ENCODE results near the gene SCAANT1.

Gene SCAANT1

DNA sequence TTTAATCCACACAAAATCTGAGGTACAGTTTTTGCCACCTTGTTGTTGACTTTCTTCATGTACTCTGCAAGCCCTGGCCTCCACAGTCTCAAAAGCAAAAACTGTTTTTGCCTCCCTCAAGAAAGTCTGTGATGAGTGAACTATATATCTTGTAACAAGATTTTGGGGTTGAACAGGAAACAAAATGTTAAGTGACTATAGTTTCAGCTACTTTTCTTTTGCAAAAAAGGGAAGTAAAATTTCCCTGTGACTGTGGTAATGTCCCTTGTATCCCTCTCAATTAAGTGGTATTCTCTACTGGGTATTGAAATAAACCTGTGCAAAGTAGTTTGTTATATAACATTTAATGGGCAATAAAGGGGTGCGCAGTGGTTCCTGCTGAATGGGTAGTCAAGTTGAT is 21.3 kb upstream of the SCAANT1 start:
- TF ChIP-seq, protein P1, sequence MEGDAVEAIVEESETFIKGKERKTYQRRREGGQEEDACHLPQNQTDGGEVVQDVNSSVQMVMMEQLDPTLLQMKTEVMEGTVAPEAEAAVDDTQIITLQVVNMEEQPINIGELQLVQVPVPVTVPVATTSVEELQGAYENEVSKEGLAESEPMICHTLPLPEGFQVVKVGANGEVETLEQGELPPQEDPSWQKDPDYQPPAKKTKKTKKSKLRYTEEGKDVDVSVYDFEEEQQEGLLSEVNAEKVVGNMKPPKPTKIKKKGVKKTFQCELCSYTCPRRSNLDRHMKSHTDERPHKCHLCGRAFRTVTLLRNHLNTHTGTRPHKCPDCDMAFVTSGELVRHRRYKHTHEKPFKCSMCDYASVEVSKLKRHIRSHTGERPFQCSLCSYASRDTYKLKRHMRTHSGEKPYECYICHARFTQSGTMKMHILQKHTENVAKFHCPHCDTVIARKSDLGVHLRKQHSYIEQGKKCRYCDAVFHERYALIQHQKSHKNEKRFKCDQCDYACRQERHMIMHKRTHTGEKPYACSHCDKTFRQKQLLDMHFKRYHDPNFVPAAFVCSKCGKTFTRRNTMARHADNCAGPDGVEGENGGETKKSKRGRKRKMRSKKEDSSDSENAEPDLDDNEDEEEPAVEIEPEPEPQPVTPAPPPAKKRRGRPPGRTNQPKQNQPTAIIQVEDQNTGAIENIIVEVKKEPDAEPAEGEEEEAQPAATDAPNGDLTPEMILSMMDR (IDR thresholded peaks at IDR 0.05): no peak
- TF ChIP-seq ZFX (IDR thresholded peaks at IDR 0.05; ENCODE audit: borderline replicate concordance): no peak

DNA sequence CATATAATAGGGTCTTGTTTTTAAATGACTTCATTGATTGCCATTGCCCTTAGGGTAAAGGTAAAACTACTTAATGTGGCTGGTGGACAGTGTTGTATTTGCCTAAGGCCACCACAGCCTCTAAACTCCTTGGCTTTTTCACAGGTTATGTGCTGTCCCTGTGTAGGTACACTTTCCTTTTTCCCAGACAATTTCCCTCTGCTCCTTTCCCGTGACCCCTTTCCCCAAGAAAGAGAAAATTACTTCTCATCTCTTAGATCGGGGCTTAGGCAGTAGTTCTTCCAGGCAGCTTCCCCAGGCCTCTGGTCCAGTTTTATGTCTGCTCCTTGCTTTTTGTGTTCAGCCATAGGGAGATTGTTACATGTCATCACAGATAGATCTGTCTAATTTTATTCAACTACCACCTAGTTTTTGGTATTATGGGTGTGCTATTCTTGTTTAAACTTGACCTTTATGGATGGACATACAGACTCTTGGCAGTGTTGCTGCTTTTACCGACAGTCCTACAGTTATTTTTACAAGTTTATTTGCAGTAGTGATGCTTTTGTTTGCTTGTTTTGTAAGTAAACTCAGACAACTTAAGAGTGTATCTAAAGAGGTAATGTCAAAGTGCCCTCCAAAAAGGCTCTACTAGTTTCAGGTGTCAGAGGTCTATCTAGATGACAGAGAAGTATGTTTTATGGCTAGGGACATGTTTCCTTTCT is 20.5 kb upstream of the SCAANT1 start:
- TF ChIP-seq, protein P1 (IDR thresholded peaks at IDR 0.05): no peak
- no peak for TF ChIP-seq ZFX (IDR thresholded peaks at IDR 0.05; ENCODE audit: borderline replicate concordance)
- H3K27ac ChIP-seq: 0 out of 2 replicates have a peak overlapping the region, but pooled peaks have one; percentile 14

More for the DNA sequence above, 21.3 kb upstream of the SCAANT1 start:
- no peak overlapping the region for H3K27ac ChIP-seq

DNA sequence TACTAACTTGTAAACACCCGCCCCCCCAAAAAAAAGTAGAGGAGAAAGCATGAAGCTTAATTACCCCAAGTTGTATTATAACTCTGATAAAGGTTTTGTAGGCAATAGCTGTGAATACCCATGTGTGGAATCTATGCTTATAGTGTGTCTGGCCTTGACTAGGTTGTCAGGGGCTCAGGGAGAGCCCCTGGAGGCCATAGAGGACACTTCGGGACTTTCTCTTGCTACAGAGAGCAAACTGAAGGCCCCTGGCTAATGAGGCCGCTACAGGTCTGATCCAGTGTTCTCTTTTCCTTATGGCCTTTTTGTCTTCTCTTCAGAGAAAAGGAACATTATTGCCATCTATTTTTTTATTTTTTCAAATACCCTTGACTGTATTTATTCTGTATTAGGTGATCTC is 19.1 kb upstream of the SCAANT1 start:
- TF ChIP-seq, protein P1 (IDR thresholded peaks at IDR 0.05): no peak
- TF ChIP-seq ZFX (IDR thresholded peaks at IDR 0.05; ENCODE audit: borderline replicate concordance): no peak
- no peak overlapping the region for H3K27ac ChIP-seq

DNA sequence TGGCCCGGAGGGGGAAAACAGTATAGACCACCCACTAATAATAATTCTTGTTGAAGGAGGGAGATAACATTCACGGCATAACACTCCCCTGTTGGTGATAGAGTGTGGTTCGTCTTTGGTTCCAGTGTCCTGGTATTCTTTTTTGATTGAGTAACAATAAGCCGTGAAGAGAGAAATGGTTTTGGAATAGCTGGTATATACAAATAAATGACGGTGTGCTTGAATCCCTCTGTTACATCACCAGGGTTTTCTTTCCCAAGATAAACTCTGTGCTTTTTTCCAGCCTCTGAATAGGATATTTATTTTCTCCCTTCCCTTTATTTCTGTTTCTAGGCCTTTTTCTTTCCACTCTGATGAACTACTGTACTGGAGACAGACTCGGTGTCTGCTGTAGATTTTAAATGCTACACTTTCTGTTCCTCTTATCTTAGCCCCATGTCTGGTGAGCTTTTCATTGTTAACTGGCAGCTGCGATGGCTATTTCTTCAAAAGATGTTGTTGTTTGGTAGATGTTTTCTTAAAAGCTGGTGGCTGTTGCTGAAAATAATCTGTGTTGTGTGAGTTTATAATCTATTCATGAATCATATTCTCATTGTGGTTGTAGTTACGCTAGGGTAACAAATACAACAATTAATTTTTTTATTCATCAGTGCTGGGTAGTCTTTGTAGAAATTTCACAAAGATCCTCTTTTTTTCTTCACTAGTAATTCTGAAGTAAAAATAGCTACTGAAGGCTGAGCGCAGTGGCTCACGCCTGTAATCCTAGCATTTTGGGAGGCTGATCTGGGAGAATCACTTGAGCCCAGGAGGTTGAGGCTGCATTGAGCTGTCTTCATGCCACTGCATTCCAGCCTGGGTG is 15.5 kb upstream of the SCAANT1 start:
- no peak overlapping the region for H3K27ac ChIP-seq
- TF ChIP-seq, protein P1 (IDR thresholded peaks at IDR 0.05): no peak
- TF ChIP-seq ZFX (IDR thresholded peaks at IDR 0.05; ENCODE audit: borderline replicate concordance): no peak

DNA sequence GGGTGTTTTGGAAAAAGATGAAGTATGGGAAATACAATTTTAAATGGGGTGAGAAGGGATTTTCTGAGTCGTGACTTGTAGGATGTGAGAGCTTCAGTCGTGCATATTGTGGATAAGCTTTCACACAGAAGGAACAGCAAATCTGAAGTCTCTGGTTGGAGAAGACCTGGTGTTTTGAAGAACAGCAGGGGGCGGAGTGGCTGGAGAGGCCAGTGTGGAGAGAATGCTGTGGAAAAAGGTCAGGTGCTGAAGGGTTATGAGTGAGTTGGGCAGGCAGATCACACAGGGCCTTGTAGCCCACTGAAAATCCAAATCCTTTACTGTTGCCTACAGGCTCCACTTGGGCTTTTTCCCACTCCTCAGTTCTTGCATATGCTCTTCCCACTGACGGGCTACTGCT is 14.1 kb upstream of the SCAANT1 start:
- H3K27ac ChIP-seq: no peak overlapping the region
- TF ChIP-seq ZFX (IDR thresholded peaks at IDR 0.05; ENCODE audit: borderline replicate concordance): no peak
- TF ChIP-seq, protein P1 (IDR thresholded peaks at IDR 0.05): peak; percentile 16; the same call in 1 of the 2 replicates

DNA sequence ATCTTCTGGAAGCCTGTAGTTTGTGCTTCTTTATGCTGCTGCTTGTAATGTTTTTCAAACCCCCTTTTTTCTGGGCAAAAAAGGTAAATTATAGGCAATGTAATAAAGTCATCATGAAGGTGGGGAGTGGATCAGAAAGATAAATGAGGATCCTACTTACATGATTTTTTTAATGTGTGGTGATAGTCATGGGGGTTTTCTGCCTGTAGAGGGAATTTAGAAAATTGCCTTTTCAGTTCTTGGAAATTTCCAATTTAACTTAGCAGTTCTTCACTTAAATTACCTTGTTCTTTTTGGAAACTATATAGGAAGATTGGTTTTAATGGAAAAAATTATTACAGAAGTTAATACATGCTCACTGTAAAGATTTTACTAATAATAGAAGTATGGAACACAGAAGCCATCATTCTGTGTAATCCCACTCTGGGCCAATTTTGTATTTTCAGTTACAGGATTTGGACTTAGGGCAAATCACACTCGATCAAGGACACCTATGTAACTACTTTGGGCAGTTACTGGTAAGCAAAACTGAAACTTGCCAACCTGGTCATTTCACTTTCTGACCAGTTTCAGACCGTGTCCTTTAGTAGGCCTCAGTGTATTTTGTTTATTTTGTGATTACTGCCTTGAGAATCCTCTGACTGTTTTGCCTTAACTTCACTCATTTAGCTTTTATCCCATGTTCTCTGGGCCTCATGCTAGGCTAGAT is 10.5 kb upstream of the SCAANT1 start:
- TF ChIP-seq, protein P1 (IDR thresholded peaks at IDR 0.05): no peak
- no peak for TF ChIP-seq ZFX (IDR thresholded peaks at IDR 0.05; ENCODE audit: borderline replicate concordance)
- H3K27ac ChIP-seq: no peak overlapping the region
